ENCODE results near the gene SLC14A1.

The SLC14A1 gene

DNA sequence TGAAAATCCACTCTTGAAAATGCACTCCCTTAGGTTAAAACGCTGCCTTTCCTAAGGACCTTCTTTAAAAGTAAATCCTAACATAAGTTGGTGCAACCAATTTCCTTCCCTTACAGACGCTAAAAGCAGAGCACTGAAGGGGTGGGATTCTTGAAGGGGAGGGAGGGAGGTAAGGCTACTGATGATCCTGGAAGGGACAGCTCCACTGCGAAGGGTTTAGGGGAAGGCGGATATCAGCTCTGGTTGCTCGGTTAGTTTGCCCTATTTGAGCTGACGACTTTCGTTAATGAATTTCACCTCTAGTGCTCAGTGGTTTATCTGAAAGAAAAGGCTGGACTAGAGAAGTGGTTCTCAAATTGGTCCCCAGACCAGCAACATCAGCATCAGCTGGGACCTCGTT, 51.8 kb downstream of the SLC14A1 start:
- Histone ChIP-seq H3K9me3 (no peaks in the 10 kb centered on the region), H3K4me3 (no peak overlapping the region), H3K36me3 (replicated peaks) (no peaks in the 10 kb centered on the region), H3K4me1 (no peaks in the 10 kb centered on the region), H3K27me3 (ENCODE audit: low read depth) (peaks cover 10% of the 10 kb centered on the region)
- in situ Hi-C loops (cut with MboI; ENCODE audit: low sequenced_read_pairs): no loop called here
- no peak for DNase-seq (ENCODE audit: low spot score in 2 of 2)

GRCh38 chr18:45777393-45777792, 53.4 kb downstream of the SLC14A1 start:
- in situ Hi-C loops (cut with MboI; ENCODE audit: low sequenced_read_pairs): no loop called here
- no peak for DNase-seq (ENCODE audit: low spot score in 2 of 2)
- Histone ChIP-seq H3K9me3 (no peaks in the 10 kb centered on the region), H3K36me3 (replicated peaks) (no peaks in the 10 kb centered on the region), H3K4me1 (no peaks in the 10 kb centered on the region), H3K27me3 (ENCODE audit: low read depth) (peaks cover 10% of the 10 kb centered on the region), H3K4me3 (no peak overlapping the region)

DNA sequence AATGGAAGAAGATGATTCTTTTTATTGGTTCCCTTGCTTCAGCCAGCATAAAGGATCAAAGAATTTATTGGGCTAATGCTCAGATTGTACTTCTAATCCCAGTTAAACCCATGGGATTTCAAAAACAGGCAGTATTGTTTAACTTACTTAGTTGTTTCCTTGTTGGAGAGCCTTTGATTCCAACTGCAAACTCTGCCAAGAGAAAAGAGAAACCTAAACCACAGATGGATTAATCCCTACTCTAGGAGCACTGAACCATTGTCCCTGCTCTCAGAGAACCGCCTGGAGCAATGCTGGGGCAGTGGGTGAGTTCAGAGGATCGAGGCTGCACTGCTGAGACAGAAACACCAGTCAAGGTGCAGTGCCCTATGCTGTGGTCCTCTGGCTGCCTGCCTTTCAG, 56.6 kb downstream of the SLC14A1 start:
- Histone ChIP-seq H3K4me3 (no peak overlapping the region), H3K9me3 (no peaks in the 10 kb centered on the region), H3K4me1 (no peaks in the 10 kb centered on the region), H3K27me3 (ENCODE audit: low read depth) (peaks cover 6% of the 10 kb centered on the region; the same call in 1 of the 2 replicates), H3K36me3 (replicated peaks) (no peaks in the 10 kb centered on the region)
- DNase-seq (ENCODE audit: low spot score in 2 of 2): peak; percentile 57 to 78
- in situ Hi-C loops (cut with MboI; ENCODE audit: low sequenced_read_pairs): no loop called here

- no peaks in the 10 kb centered on the region for H3K9me3 ChIP-seq
- H3K27me3 ChIP-seq (ENCODE audit: low read depth): peaks cover 6% of the 10 kb centered on the region; the same call in 1 of the 2 replicates
- no peaks in the 10 kb centered on the region for H3K36me3 ChIP-seq (replicated peaks)
- DNase-seq (ENCODE audit: low spot score in 2 of 2): no peak
- no peaks in the 10 kb centered on the region for H3K4me1 ChIP-seq
- in situ Hi-C loops (cut with MboI; ENCODE audit: low sequenced_read_pairs): no loop called here
- H3K4me3 ChIP-seq: no peak overlapping the region
Observed at GRCh38 chr18:45782662-45783061, 58.7 kb downstream of the SLC14A1 start.

DNA sequence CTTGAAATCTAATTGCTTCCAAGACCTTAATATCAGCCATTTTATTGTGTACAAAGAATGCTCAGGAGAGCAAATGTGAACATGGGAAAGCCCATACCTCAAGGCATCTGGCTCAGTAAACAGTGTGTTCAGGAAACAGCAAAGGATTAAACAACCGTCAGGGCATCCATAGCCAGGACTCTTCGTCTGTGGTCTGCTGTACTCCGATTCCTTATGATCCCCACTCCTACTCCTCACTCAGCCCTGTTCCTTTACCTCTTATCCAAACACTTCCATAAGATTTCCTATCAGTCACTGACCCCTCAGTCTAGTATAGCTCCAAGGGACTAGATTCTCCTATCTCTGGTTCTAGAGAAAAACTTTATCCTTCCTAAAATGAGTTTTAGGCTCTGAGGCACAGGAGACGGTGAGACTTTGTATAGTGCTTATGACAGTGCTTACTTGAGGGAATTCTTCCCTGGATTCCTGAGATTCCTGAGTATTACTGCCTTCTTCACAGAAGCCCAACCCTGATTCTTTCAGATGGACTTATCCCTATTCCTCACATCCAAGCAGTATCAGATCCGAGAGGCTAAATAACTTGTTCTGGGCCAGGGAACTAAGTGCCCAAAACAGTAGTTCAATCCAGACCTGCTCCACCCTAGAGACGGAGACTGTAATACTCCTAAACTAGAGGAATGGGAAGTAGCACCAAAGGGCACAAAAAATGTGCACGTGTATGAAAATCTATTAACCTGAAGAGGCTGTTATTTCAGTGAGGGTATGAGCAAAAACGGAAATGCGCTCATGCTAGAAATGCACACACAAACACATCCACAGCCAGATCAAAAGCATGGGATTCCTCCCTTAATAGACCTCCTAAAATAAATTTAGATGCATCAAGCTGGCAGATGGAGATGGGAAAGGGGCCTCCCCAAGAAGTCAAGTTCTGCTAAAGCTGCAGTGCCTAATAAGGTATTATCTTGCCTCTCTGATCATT, 59.4 kb downstream of the SLC14A1 start:
- in situ Hi-C loops (cut with MboI; ENCODE audit: low sequenced_read_pairs): no loop called here
- Histone ChIP-seq H3K9me3 (no peaks in the 10 kb centered on the region), H3K36me3 (replicated peaks) (no peaks in the 10 kb centered on the region), H3K4me1 (no peaks in the 10 kb centered on the region), H3K27me3 (ENCODE audit: low read depth) (peaks cover 4% of the 10 kb centered on the region; the same call in 1 of the 2 replicates), H3K4me3 (no peak overlapping the region)
- DNase-seq (ENCODE audit: low spot score in 2 of 2): no peak

- H3K9me3 ChIP-seq: no peaks in the 10 kb centered on the region
- no peak overlapping the region for H3K4me3 ChIP-seq
- no peaks in the 10 kb centered on the region for H3K4me1 ChIP-seq
- in situ Hi-C loops (cut with MboI; ENCODE audit: low sequenced_read_pairs): no loop called here
- H3K36me3 ChIP-seq (replicated peaks): no peaks in the 10 kb centered on the region
- no peak for DNase-seq (ENCODE audit: low spot score in 2 of 2)
- no peaks in the 10 kb centered on the region; the same call in 1 of the 2 replicates for H3K27me3 ChIP-seq (ENCODE audit: low read depth)
Observed at GRCh38 chr18:45785134-45785533, 61.2 kb downstream of the SLC14A1 start.

DNA sequence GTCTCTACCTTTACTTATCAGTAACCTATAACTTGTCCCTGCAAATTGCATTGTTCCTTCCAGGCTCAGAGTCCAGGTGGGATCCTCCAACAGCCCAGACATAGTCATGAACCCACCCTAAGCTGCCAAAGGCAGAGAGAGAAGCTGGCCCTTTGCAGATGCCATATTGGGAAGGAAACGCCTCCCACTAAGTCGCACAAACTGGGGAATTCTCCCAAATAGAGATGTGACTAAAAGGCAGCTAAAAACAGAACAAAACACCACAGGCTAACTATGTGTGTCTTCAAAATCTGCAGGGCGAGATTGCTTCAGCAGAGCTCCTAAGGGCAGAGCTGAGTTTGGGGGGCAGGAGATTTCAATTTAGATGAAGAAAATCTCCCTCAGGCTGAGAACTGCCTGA, 63.0 kb downstream of the SLC14A1 start:
- DNase-seq (ENCODE audit: low spot score in 2 of 2): no peak
- no peak overlapping the region for H3K4me3 ChIP-seq
- H3K9me3 ChIP-seq: no peaks in the 10 kb centered on the region
- in situ Hi-C loops (cut with MboI; ENCODE audit: low sequenced_read_pairs): no loop called here
- no peaks in the 10 kb centered on the region for H3K4me1 ChIP-seq
- H3K27me3 ChIP-seq (ENCODE audit: low read depth): no peaks in the 10 kb centered on the region; the same call in 1 of the 2 replicates
- H3K36me3 ChIP-seq (replicated peaks): no peaks in the 10 kb centered on the region

DNA sequence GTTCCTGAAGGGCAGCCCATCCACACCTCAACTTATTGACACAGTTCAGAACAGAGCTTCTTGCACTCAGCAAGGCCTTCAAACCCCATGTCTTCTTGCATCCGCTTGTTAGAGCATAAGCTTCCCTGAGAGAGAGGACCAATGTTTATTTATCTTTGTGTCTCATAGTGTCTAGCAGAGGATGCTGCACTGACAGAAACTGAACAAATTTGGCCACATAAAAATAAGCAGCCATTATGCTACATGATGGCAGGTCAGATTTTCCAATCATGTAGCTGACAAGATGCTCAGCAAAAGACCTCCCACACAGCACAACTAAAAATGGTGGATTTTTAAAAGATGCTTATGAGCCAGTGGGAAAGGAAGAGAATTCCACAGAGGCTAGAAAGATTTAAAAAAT, 63.4 kb downstream of the SLC14A1 start:
- DNase-seq (ENCODE audit: low spot score in 2 of 2): no peak
- in situ Hi-C loops (cut with MboI; ENCODE audit: low sequenced_read_pairs): no loop called here

DNA sequence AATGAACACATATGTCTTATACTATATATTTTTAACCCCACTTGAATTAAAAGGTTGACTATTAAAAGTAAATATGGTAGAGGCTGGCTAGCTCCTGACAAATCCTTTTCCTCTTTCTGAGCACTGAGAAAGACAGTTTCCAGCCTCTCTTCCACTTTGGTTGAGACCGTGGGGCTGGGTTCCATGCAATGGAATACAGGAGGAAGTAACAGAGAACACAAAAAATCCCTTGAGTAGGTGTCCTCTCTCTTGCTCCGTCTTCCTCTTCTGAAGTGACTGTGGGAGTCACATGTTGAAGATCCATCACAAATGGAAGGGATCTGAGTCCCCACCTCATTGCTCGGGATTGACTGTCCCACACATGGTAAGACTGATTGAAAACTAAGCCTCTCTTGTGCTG, 64.9 kb downstream of the SLC14A1 start:
- H3K4me3 ChIP-seq: no peak overlapping the region
- no peak for DNase-seq (ENCODE audit: low spot score in 2 of 2)
- no peaks in the 10 kb centered on the region for H3K27me3 ChIP-seq (ENCODE audit: low read depth)
- in situ Hi-C loops (cut with MboI; ENCODE audit: low sequenced_read_pairs): no loop called here
- no peaks in the 10 kb centered on the region for H3K4me1 ChIP-seq
- H3K36me3 ChIP-seq (replicated peaks): no peaks in the 10 kb centered on the region
- H3K9me3 ChIP-seq: no peaks in the 10 kb centered on the region; the same call in 1 of the 2 replicates

More for the DNA sequence above, 63.4 kb downstream of the SLC14A1 start:
- H3K4me3 ChIP-seq: no peak overlapping the region
- no peaks in the 10 kb centered on the region for H3K9me3 ChIP-seq
- no peaks in the 10 kb centered on the region for H3K4me1 ChIP-seq
- H3K27me3 ChIP-seq (ENCODE audit: low read depth): no peaks in the 10 kb centered on the region
- H3K36me3 ChIP-seq (replicated peaks): no peaks in the 10 kb centered on the region

DNA sequence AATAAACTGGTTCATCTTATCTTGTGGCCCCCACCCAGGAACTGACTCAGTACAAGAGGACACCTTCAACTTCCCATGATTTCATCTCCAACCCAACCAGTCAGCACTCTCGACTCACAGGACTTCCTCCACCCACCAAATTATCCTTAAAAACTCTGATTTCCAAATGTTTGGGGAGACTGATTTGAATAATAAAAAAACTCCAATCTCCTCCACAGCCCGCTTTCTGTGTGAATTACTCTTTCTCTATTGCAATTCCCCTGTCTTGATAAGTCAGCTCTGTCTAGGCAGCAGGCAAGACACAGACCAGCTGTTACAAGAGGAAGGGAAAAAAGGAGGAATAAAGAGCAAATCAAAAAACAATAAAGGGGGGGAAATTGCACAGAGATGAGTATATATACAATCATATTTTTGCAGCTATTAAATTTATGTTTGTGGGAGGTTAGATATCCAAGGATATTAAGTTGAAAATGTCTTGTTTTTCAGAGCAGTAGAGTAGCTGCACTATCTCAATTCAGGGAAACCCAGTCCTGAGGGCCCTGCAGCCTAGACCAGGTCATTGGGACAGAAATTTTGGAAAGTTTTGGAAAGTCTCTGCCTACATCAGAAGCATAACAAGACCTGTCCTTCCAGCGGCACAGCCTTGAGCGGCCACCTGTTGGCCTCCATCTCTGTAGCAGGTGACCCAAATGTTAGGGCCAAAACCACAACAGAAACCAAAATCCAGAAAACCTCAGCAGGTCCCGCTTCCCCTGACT, 68.7 kb downstream of the SLC14A1 start:
- no peak for DNase-seq (ENCODE audit: low spot score in 2 of 2)
- Histone ChIP-seq H3K36me3 (replicated peaks) (no peaks in the 10 kb centered on the region), H3K4me3 (no peak overlapping the region), H3K9me3 (no peaks in the 10 kb centered on the region; the same call in 1 of the 2 replicates), H3K4me1 (no peaks in the 10 kb centered on the region), H3K27me3 (ENCODE audit: low read depth) (no peaks in the 10 kb centered on the region)
- in situ Hi-C loops (cut with MboI; ENCODE audit: low sequenced_read_pairs): no loop called here

GRCh38 chr18:45793264-45793965, 69.4 kb downstream of the SLC14A1 start:
- in situ Hi-C loops (cut with MboI; ENCODE audit: low sequenced_read_pairs): no loop called here
- no peak overlapping the region for H3K4me3 ChIP-seq
- H3K36me3 ChIP-seq (replicated peaks): no peaks in the 10 kb centered on the region
- no peaks in the 10 kb centered on the region; the same call in 1 of the 2 replicates for H3K9me3 ChIP-seq
- no peaks in the 10 kb centered on the region for H3K27me3 ChIP-seq (ENCODE audit: low read depth)
- DNase-seq (ENCODE audit: low spot score in 2 of 2): no peak
- no peaks in the 10 kb centered on the region for H3K4me1 ChIP-seq

DNA sequence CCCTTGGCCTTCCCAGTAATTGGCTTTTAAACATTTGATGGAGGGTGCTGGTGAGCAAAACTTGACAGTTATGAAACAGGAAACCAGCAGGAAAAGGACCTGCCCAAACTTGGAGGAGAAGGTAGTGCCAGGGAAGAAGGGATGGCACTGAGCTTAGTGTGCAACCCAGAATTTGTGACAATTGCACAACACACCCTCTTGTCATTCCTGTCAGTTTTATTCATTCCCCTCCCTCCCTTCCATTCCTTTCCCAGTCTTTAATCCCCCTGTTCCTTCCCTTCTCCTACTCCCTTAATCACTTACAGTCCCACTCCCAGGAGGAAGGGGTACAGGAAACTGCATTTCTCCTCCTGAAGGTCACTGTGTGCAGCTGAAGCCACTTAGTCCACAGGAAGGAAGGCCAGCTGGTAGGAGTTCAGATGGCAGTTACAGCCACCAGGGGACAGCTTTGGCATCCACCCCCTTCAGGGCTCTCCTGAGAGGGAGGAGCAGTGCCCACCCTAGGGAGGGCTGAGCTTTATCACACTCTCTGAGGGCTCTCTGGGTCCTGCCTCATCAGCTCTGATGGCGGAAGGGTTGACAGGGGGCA, 77.5 kb downstream of the SLC14A1 start:
- Histone ChIP-seq H3K9me3 (no peaks in the 10 kb centered on the region), H3K4me1 (no peaks in the 10 kb centered on the region), H3K36me3 (replicated peaks) (no peaks in the 10 kb centered on the region), H3K4me3 (no peak overlapping the region), H3K27me3 (ENCODE audit: low read depth) (no peaks in the 10 kb centered on the region)
- in situ Hi-C loops (cut with MboI; ENCODE audit: low sequenced_read_pairs): no loop called here
- no peak for DNase-seq (ENCODE audit: low spot score in 2 of 2)
